ENCODE results near the gene SIGLEC12. TPM values are rescaled to one million over a fixed set of nuclear protein-coding genes. Genes with fewer than 3 reads are reported as not detected.
"Not testable (repeated sequence)": the region's sequence is repeated elsewhere in the genome, so short reads cannot be mapped to it uniquely, and the experiment has no call there.

Gene SIGLEC12
- total and polyA plus RNA-seq, 7 donors = 0.05 to 0.20 (median 0.13) TPM; not detected in 2

GRCh38 chr19:51469629-51470028 is 32.0 kb downstream of the SIGLEC12 start:
- Histone ChIP-seq H3K27me3 (ENCODE audit: insufficient read depth in 3 of 3, low read length in 2 of 3) (peaks cover 0 to 3% (median 0%) of the 10 kb centered on the region in 3 donors), H3K27ac (no peak overlapping the region), H3K4me1 (no peaks in the 10 kb centered on the region), H3K36me3 (ENCODE audit: insufficient read depth in 1 of 2, low read depth in 1 of 2) (no peaks in the 10 kb centered on the region), H3K4me3 (no peak overlapping the region), H3K9me3 (no peaks in the 10 kb centered on the region)
- no peak for DNase-seq
- intact Hi-C loops (cut with DNase I) = loop anchor here (5.0 to 10.0 kb wide), 3 partner anchors 185 to 308 kb away; no protein-coding TSS in a partner anchor
- TF ChIP-seq, protein P1, sequence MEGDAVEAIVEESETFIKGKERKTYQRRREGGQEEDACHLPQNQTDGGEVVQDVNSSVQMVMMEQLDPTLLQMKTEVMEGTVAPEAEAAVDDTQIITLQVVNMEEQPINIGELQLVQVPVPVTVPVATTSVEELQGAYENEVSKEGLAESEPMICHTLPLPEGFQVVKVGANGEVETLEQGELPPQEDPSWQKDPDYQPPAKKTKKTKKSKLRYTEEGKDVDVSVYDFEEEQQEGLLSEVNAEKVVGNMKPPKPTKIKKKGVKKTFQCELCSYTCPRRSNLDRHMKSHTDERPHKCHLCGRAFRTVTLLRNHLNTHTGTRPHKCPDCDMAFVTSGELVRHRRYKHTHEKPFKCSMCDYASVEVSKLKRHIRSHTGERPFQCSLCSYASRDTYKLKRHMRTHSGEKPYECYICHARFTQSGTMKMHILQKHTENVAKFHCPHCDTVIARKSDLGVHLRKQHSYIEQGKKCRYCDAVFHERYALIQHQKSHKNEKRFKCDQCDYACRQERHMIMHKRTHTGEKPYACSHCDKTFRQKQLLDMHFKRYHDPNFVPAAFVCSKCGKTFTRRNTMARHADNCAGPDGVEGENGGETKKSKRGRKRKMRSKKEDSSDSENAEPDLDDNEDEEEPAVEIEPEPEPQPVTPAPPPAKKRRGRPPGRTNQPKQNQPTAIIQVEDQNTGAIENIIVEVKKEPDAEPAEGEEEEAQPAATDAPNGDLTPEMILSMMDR (IDR thresholded peaks at IDR 0.05) = no peak
- WGBS, 3 donors = 59 to 76% (median 67%) methylated on average over 1 of the region's 1 CpG
- ATAC-seq = no peak

DNA sequence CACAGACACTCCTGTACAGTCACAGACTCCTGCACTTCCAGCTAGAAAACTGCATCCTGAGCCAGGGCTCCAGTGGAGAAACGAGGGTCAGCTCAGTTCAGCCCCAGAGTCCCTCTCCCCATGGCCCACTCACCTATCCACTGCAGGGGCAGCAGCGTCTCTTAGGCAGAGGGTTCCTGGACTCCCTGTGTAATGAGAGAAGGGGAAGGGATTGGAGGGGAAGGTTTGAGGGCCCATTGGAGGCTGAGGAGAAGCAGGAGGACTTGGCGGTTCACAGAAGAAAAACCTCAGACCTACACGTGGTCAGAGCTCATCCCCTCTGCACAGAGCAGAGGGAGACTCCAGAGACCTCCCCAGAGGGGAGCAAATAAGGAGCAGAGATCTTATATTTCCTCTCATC is 32.4 kb downstream of the SIGLEC12 start:
- TF ChIP-seq, protein P1 (IDR thresholded peaks at IDR 0.05) = no peak
- WGBS, 3 donors = 33 to 50% (median 38%) methylated on average over 4 of the region's 4 CpGs
- no peaks in the 10 kb centered on the region for H3K4me1 ChIP-seq
- no peak overlapping the region for H3K4me3 ChIP-seq
- peaks cover 0 to 3% (median 0%) of the 10 kb centered on the region in 3 donors for H3K27me3 ChIP-seq (ENCODE audit: insufficient read depth in 3 of 3, low read length in 2 of 3)
- DNase-seq = no peak
- H3K9me3 ChIP-seq = no peaks in the 10 kb centered on the region
- H3K36me3 ChIP-seq (ENCODE audit: insufficient read depth in 1 of 2, low read depth in 1 of 2) = no peaks in the 10 kb centered on the region
- no peak overlapping the region for H3K27ac ChIP-seq
- intact Hi-C loops (cut with DNase I) = no loop called here
- no peak for ATAC-seq

DNA sequence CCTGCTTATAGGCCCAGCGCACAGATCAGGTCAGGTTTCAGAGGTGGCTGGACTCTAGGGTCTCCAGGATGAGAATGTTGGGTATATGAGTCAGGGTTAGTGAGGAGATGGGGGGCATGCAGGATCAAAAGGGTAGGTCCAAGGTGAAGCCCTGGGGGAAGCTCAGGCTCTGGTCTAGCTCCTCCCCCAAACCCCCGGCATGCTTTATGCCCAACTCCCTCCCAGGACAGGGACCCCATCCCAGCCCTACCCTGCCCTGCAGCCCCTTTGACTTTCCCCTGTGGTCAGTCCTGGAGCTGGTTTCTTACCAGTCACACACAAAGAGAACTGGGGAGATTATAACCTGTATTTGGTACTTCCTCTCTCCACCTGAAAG is 33.1 kb downstream of the SIGLEC12 start:
- H3K27ac ChIP-seq = no peak overlapping the region
- H3K27me3 ChIP-seq (ENCODE audit: insufficient read depth in 3 of 3, low read length in 2 of 3) = peaks cover 0 to 3% (median 0%) of the 10 kb centered on the region in 3 donors
- H3K4me1 ChIP-seq = no peaks in the 10 kb centered on the region
- no peaks in the 10 kb centered on the region for H3K36me3 ChIP-seq (ENCODE audit: insufficient read depth in 1 of 2, low read depth in 1 of 2)
- TF ChIP-seq, protein P1 (IDR thresholded peaks at IDR 0.05) = no peak
- no peak for DNase-seq
- WGBS, 3 donors = 69 to 88% (median 74%) methylated on average over 2 of the region's 2 CpGs
- H3K4me3 ChIP-seq = no peak overlapping the region
- intact Hi-C loops (cut with DNase I) = no loop called here
- no peak for ATAC-seq
- H3K9me3 ChIP-seq = no peaks in the 10 kb centered on the region

- H3K4me1 ChIP-seq = no peaks in the 10 kb centered on the region
- no peak overlapping the region for H3K27ac ChIP-seq
- ATAC-seq (no peak), DNase-seq (no peak)
- no peak overlapping the region for H3K4me3 ChIP-seq
- H3K9me3 ChIP-seq = no peaks in the 10 kb centered on the region
- no peaks in the 10 kb centered on the region for H3K36me3 ChIP-seq (ENCODE audit: insufficient read depth in 1 of 2, low read depth in 1 of 2)
- TF ChIP-seq, protein P1 (IDR thresholded peaks at IDR 0.05) = no peak
- 62 to 71% (median 68%) methylated on average over 4 of the region's 4 CpGs for WGBS, 3 donors
- H3K27me3 ChIP-seq (ENCODE audit: insufficient read depth in 3 of 3, low read length in 2 of 3) = peaks cover 0 to 7% (median 0%) of the 10 kb centered on the region in 3 donors
- intact Hi-C loops (cut with DNase I) = no loop called here
Measured at GRCh38 chr19:51467864-51468544, 33.6 kb downstream of the SIGLEC12 start.

DNA sequence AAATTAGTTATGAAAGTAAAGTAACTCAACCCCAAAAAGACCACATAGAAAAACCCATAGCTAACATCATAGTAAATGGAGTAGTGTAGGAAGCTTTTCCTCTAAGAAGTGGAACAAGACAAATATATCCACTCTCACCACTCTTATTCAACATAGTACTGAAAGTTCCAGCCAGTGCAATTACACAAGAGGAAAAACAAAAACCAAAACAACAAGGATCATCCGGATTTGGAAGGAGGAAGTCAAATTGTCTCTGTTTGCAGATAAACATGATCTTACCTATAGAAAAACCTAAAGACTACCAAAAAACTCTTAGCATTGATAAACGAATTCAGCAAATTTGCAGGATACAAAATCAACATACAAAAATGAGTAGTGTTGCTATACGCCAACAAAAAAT is 34.9 kb downstream of the SIGLEC12 start:
- Histone ChIP-seq H3K27ac (no peak overlapping the region), H3K27me3 (ENCODE audit: insufficient read depth in 3 of 3, low read length in 2 of 3) (peaks cover 0 to 15% (median 3%) of the 10 kb centered on the region in 3 donors)
- intact Hi-C loops (cut with DNase I) = no loop called here

GRCh38 chr19:51463976-51464581 is 37.5 kb downstream of the SIGLEC12 start:
- H3K4me1 ChIP-seq; intact Hi-C loops (cut with DNase I); DNase-seq; ATAC-seq; H3K36me3 ChIP-seq (ENCODE audit: insufficient read depth in 1 of 2, low read depth in 1 of 2); H3K4me3 ChIP-seq; H3K27ac ChIP-seq; H3K9me3 ChIP-seq: not testable (repeated sequence)
- WGBS, 3 donors = 22 to 34% (median 33%) methylated on average over 10 to 14 of the region's 33 CpGs
- peaks cover 0 to 15% (median 3%) of the 10 kb centered on the region in 3 donors for H3K27me3 ChIP-seq (ENCODE audit: insufficient read depth in 3 of 3, low read length in 2 of 3)

More for the DNA sequence above, 34.9 kb downstream of the SIGLEC12 start:
- 53 to 58% (median 53%) methylated on average over 3 of the region's 3 CpGs for WGBS, 3 donors
- TF ChIP-seq, protein P1 (IDR thresholded peaks at IDR 0.05) = no peak
- Histone ChIP-seq H3K4me1 (no peaks in the 10 kb centered on the region), H3K9me3 (no peaks in the 10 kb centered on the region), H3K36me3 (ENCODE audit: insufficient read depth in 1 of 2, low read depth in 1 of 2) (no peaks in the 10 kb centered on the region), H3K4me3 (no peak overlapping the region)
- ATAC-seq = no peak
- DNase-seq = no peak
